IPS-15b (cell line): ENCODE measurements around the gene XRCC5.
A peak's percentile ranks its signal among the peaks of the same experiment; 100 is the strongest.
"Not testable (repeated sequence)": the region's sequence is repeated elsewhere in the genome, so short reads cannot be mapped to it uniquely, and the experiment has no call there.

Experiments
- H3K27me3 ChIP-seq: one replicate; pipeline ENCODE4 v1.6.1; 2013; ENCODE audit warnings: low read length; ENCODE audit not compliant: control insufficient read depth, insufficient read depth
- H3K36me3 ChIP-seq: one replicate; pipeline ENCODE4 v1.6.1; 2013; ENCODE audit warnings: low read length; ENCODE audit not compliant: control insufficient read depth, insufficient read depth
- H3K4me1 ChIP-seq: one replicate; pipeline ENCODE4 v1.6.1; 2013; ENCODE audit warnings: mild to moderate bottlenecking, low read length; ENCODE audit not compliant: control insufficient read depth, insufficient read depth
- H3K4me3 ChIP-seq: one replicate; pipeline ENCODE4 v1.5.1; 2013; ENCODE audit warnings: low read depth, low read length
- H3K9ac ChIP-seq: one replicate; pipeline ENCODE4 v1.6.1; 2013; ENCODE audit warnings: low read depth, mild to moderate bottlenecking, low read length
- H3K9me3 ChIP-seq: one replicate; pipeline ENCODE4 v1.6.1; 2013; ENCODE audit warnings: mild to moderate bottlenecking, low read length; ENCODE audit not compliant: control insufficient read depth, insufficient read depth

The XRCC5 gene

DNA sequence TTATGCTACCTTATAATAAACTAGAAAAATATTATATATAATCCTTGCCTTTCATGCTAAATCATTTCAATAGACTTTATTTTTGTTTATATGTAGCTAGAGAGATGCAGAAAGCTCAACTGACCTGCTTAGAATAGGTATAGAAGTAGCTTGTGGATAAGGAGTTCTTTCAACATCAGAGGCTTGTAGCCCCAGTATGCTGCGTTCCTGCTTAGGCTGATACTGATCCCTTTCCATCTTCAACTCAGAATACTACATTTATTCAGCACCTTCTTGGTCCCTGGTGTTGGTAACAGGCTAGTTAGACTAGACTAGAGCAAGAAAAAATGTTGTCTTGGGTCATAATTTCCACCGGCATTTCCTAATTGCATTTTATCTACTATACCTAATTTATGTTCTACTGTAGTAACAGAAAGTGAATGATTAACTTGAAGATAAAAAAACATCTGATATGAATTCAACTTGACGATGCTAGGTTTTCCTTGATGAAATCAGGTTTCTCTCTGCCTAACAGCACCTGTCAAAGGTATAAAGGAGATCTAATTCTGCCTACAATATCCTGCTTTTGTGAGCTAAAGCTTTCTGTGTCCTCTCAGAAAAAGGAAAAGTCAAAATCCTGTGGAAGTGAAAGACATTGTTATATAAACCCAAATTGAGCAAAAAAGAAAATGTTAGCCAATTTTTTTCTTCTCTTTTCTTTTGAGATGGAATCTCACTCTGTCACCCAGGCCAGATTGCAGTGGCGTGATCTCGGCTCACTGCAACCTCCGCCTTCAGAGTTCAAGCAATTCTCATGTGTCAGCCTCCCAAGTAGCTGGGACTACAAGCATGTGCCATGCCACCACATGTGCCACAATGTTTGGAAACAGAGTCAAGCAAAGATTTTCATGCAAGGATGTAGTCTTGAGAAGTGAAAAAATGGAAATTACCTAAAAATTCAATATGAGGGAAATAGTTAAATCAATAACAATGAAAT lies 33.4 kb upstream of the XRCC5 start:
- H3K36me3 ChIP-seq = no peaks in the 10 kb centered on the region
- H3K9me3 ChIP-seq = no peaks in the 10 kb centered on the region
- H3K27me3 ChIP-seq = no peaks in the 10 kb centered on the region
- no peak overlapping the region for H3K9ac ChIP-seq
- no peak overlapping the region for H3K4me3 ChIP-seq
- peaks cover 4% of the 10 kb centered on the region for H3K4me1 ChIP-seq

DNA sequence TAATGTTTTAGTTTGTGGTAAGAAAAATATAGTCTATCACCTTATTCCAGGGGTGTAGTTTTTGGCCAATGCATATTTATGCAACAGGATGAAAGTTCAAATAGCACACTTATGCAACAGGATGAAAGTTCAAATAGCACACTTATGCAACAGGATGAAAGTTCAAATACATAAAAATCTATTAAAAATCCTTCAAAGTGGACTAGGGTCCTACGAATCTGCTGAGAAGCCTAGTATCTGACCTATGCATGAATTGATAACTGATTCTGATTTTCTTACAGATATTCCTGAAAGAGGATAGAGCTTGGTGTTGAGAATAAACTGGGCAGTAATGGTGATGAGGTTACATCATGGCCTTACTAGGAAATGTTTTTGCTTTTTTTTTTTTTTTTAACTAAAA lies 30.4 kb upstream of the XRCC5 start:
- Histone ChIP-seq H3K9ac (no peak overlapping the region), H3K4me3 (no peak overlapping the region), H3K36me3 (no peaks in the 10 kb centered on the region), H3K9me3 (no peaks in the 10 kb centered on the region), H3K27me3 (peaks cover 3% of the 10 kb centered on the region), H3K4me1 (peaks cover 19% of the 10 kb centered on the region)

DNA sequence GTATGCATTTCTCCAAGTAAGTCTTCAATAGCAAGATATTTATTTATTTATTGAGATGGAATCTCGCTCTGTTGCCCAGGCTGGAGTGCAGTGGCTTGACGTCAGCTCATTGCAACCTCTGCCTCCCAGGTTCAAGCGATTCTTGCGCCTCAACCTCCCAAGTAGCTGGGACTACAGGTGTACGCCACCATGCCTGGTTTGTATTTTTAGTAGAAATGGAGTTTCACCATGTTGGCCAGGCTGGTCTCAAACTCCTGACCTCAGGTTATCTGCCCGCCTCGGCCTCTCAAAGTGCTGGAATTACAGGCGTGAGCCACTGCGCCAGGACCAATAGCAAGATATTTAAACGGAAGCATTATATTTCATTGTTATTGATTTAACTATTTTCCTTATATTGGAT lies 29.1 kb upstream of the XRCC5 start:
- not testable (repeated sequence) for H3K4me3 ChIP-seq, H3K36me3 ChIP-seq, H3K9ac ChIP-seq, H3K27me3 ChIP-seq, H3K9me3 ChIP-seq
- H3K4me1 ChIP-seq = peaks cover 25% of the 10 kb centered on the region

DNA sequence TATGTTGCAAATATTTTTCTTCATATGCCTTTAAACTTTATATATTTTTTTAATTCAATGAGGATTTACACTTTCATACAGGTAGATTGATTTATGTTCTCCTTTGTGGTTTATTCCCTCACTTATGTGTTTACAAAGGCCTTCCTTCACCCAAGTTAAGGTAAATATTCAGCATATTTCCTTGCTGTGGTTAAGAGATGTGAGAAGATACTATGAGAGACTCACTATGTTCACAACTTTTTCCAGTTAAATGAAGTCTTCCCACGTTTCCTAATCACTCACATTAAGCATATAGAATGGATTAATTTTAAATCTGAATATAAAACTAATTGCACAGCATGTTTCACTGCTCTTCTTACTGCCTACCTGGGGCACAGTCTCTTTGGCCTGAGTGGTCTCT lies 28.1 kb upstream of the XRCC5 start:
- peak overlapping the region; percentile 74 for H3K4me3 ChIP-seq
- no peaks in the 10 kb centered on the region for H3K9me3 ChIP-seq
- H3K27me3 ChIP-seq = peaks cover 3% of the 10 kb centered on the region
- H3K4me1 ChIP-seq = peaks cover 25% of the 10 kb centered on the region
- peak overlapping the region; percentile 76 for H3K9ac ChIP-seq
- no peaks in the 10 kb centered on the region for H3K36me3 ChIP-seq

DNA sequence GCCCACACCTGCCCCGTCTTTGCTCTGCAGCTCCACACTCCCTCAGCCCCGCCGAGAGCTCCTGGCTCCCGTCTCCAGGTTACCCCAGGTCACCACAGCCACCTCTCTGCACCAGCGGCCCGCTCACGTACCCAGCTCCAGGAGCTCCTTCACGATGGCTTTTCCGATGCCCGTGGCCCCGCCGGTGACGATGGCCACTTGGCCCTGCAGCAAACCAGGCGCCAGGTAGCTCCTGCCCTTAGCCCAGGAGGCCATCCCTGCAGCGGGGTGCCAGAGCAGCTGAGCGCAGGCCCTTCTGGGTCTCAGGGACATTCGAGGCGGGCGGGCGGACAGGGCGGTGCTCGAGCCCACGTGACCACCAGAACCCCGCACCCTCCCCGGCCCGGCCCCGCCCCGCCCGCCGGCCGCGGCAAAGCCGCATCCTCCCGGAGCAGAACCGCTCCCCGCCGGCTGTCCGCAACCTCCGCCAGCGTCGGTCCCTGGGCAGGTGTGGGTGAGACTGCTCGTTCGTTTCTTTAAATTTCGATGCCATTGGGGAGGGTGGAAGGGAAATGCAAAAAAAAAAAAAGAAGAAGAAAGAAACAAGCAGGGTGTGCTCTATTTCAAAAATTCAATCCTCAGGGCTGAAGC lies 27.5 kb upstream of the XRCC5 start, which contains the start of the genes PECR and TMEM169:
Gene PECR (minus strand): TSS at position 323 of the 630 bp plus-strand sequence. CDS start 68 bp downstream, at position 255.
Gene TMEM169 (plus strand): TSS at position 433 of the 630 bp plus-strand sequence. CDS start 14,045 bp downstream, outside the sequence.
- Histone ChIP-seq H3K36me3 (no peaks in the 10 kb centered on the region), H3K9ac (peak within 1 kb of the TSS; percentile 82), H3K4me3 (peak within 1 kb of the TSS; percentile 74), H3K27me3 (peaks cover 3% of the 10 kb centered on the region), H3K9me3 (no peaks in the 10 kb centered on the region), H3K4me1 (peaks cover 25% of the 10 kb centered on the region)

DNA sequence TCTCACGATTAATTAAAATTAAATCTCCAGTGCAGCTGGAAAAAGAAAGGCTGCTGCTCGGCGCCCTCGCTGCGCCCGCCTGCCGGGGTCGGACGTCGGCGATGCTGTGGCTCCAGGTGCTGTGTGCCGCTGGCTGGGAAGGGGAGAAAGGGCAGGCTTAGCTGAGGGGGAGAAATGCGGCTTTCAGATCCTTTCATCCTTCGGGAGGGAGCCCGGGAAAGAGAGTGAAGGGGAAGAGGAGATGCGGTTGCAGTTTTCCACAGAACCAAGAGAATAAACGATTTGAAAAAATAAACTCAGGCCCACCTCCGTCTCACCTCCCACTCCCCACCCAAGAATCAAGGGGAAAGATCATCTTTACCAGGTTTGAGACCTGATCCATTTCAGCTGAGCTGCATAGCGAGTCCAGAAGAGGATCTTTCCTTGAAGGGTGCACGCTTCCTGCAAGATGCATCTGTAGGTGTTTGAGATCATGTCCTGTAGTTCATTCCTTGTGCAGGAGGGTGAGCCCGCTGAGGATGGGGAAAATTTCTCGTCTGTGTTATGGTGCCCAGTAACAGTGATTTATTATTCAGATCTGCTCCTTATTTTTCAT lies 26.9 kb upstream of the XRCC5 start:
- Histone ChIP-seq H3K27me3 (peaks cover 3% of the 10 kb centered on the region), H3K4me1 (peaks cover 25% of the 10 kb centered on the region), H3K9me3 (no peaks in the 10 kb centered on the region), H3K4me3 (peak overlapping the region; percentile 74), H3K36me3 (no peaks in the 10 kb centered on the region), H3K9ac (peak overlapping the region; percentile 82)

DNA sequence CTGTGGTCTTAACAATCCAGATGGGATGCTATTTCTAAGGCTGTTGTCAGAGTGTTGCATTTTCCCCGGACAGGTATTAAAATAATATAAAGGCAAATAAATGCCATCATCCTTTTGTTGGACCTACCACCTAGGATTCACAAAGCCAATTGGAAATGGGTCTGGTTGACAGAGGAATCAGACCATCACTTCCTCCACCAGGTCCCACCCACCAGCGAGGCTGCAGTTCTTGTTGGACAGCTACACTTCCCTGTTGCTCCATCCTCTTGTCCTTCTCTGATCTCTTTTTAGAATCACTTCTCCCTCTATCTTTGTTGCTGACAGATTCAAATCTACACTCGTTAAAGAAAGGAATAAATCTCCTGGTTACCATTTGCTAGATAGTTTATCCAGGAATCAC lies 26.3 kb upstream of the XRCC5 start:
- H3K4me3 ChIP-seq = peak overlapping the region; percentile 74
- H3K27me3 ChIP-seq = peaks cover 3% of the 10 kb centered on the region
- no peak overlapping the region for H3K9ac ChIP-seq
- H3K9me3 ChIP-seq = no peaks in the 10 kb centered on the region
- H3K36me3 ChIP-seq = no peaks in the 10 kb centered on the region
- H3K4me1 ChIP-seq = peaks cover 25% of the 10 kb centered on the region

DNA sequence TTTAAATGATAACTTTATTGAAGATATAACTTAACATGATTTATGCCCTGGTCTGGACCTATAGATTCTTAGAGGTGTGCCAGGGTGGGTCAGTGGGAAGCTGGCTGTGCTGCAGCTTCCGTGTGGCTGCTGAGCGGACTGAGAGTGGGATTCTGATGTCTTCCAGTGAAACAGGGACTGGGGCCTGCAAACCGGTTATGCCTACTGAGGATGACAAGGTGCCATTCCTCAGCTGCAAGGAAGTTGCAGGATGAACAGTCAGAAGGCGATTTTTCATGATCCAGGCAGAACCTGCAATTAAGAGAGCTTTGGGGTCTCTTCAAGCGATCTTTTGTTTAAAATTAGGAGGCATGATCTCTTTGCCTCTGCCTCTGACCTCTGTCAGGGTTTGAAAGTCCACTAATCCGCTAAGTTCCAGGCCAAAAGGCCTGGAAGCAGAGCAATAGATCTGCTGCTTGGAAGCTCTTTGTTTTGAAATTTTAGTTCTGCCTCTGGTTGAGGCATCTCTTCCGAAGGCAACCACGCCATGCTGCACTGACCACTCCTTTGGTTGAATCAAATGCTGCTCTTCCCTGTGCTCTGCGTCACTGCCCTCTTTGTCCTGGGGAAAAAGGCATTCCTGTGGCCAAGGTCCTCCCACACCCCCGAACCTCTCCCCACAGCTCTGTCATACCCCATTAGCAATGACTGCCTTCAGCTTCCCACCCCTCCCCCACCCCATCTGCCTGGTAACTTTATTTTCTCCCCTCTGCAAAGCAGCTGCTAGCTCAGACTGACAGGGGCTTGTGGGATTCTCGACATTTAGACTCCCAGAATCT lies 25.5 kb upstream of the XRCC5 start:
- Histone ChIP-seq H3K4me3 (no peak overlapping the region), H3K9me3 (no peaks in the 10 kb centered on the region), H3K9ac (no peak overlapping the region), H3K4me1 (peaks cover 25% of the 10 kb centered on the region), H3K27me3 (peaks cover 3% of the 10 kb centered on the region), H3K36me3 (no peaks in the 10 kb centered on the region)

DNA sequence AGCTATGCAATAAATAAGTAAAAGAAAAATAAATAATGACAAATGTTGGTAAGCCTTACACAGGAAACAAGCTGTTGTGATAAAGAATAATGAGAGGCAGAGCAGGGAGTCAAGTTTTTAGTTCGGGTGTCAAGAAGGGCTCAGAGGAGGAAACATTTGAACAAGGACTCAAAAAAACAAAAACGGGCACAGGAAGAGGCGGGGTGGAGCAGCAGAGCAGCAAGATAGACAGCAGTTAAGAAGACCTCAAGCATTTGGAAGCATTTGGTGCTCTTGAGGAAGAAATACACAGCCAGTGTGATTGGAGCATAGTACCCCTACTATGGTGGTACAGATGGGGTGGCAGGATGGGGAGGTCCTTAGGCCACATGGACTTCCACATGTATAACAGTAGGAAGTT lies 24.6 kb upstream of the XRCC5 start:
- H3K9me3 ChIP-seq = no peaks in the 10 kb centered on the region
- H3K4me3 ChIP-seq = no peak overlapping the region
- H3K27me3 ChIP-seq = peaks cover 3% of the 10 kb centered on the region
- no peak overlapping the region for H3K9ac ChIP-seq
- no peaks in the 10 kb centered on the region for H3K36me3 ChIP-seq
- H3K4me1 ChIP-seq = peaks cover 25% of the 10 kb centered on the region

DNA sequence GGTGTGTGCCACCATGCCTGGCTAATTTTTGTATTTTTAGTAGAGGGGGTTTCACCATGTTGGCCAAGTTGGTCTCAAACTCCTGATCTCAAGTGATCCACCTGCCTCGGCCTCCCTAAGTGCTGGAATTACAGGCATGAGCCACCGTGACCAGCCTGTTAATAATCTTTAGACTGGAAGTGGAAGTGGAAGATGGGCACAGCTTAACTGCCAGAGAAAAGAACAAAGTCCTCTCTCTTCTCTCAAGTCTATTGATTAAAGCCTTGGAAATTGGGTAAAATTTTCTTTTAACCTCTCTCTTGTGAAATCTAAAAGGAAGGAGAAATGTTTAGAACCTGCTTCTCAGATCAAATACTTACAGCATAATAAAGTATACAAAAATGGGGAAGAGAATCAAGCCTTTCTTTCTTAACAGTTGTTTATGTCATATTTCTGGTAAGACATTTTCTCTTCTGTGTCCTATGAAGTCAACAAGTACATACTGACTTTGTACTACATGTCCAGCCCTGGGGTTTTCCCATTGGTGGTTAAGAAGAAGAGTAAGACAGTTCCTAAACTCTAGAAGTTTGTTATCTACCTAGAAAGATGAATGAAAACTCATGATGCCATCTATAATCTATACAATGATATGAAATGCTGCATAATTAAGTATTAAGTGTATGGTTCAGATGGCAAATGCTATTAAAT lies 22.8 kb upstream of the XRCC5 start:
- no peak overlapping the region for H3K4me3 ChIP-seq
- H3K4me1 ChIP-seq = peaks cover 21% of the 10 kb centered on the region
- no peak overlapping the region for H3K9ac ChIP-seq
- H3K27me3 ChIP-seq = peaks cover 3% of the 10 kb centered on the region
- H3K9me3 ChIP-seq = no peaks in the 10 kb centered on the region
- H3K36me3 ChIP-seq = no peaks in the 10 kb centered on the region
